Mesenchymal stem cell (in vitro differentiated cells and primary cell): Measurements from ENCODE around the gene CLDND1.

Source experiments
- DNase-seq: peaks from one replicate; pipeline ENCODE4 v3.0.0-alpha.2; 2013
- H2AFZ ChIP-seq: one replicate; pipeline ENCODE4 v1.6.1; 2013; ENCODE audit warnings: low read depth, mild to moderate bottlenecking, control low read depth, inconsistent platforms, low read length, moderate library complexity
- H2AK5ac ChIP-seq: 2 replicates; pipeline ENCODE4 v1.6.1; 2013; ENCODE audit warnings: low read length, moderate library complexity, mild to moderate bottlenecking, inconsistent platforms; ENCODE audit not compliant: severe bottlenecking
- H2BK120ac ChIP-seq: one replicate; pipeline ENCODE4 v1.6.1; 2013; ENCODE audit warnings: low read depth, mild to moderate bottlenecking, inconsistent platforms, low read length, moderate library complexity
- H2BK12ac ChIP-seq, 2 experiments: one replicate each; pipeline ENCODE4 v1.6.1; 2013; ENCODE audit warnings: inconsistent platforms in 2 of 2, low read length in 2 of 2, mild to moderate bottlenecking in 2 of 2, moderate library complexity in 2 of 2, control low read depth in 1 of 2
- H2BK15ac ChIP-seq: one replicate; pipeline ENCODE4 v1.6.1; 2013; ENCODE audit warnings: mild to moderate bottlenecking, low read depth, inconsistent platforms; ENCODE audit not compliant: poor library complexity, severe bottlenecking
- H2BK5ac ChIP-seq: 2 replicates; pipeline ENCODE4 v1.6.1; 2013; ENCODE audit warnings: low read depth, mild to moderate bottlenecking, low read length, control low read depth, inconsistent platforms; ENCODE audit not compliant: poor library complexity, severe bottlenecking
- H3K14ac ChIP-seq, 2 experiments: one replicate each; pipeline ENCODE4 v1.6.1; 2013; ENCODE audit warnings: inconsistent platforms in 2 of 2, low read length in 2 of 2, control low read depth in 1 of 2, mild to moderate bottlenecking in 1 of 2, moderate library complexity in 1 of 2
- H3K18ac ChIP-seq, 2 experiments: one replicate each; pipeline ENCODE4 v1.6.1; 2013; ENCODE audit warnings: inconsistent platforms in 2 of 2, low read length in 2 of 2, control low read depth in 1 of 2, low read depth in 1 of 2, mild to moderate bottlenecking in 1 of 2
- H3K23ac ChIP-seq, 2 experiments: one replicate each; pipeline ENCODE4 v1.6.1; 2013; ENCODE audit warnings: inconsistent platforms in 2 of 2, low read length in 2 of 2, mild to moderate bottlenecking in 2 of 2, moderate library complexity in 2 of 2, control low read depth in 1 of 2
- H3K27ac ChIP-seq: 2 replicates; pipeline ENCODE4 v1.5.1; 2013; ENCODE audit warnings: mild to moderate bottlenecking, moderate library complexity, low read length, control low read depth, inconsistent platforms; ENCODE audit not compliant: poor library complexity, severe bottlenecking
- H3K27me3 ChIP-seq, 2 experiments: 2 replicates each; pipeline versions ENCODE4 v1.6.1 to v1.7.0; 2013; ENCODE audit warnings: low read length in 2 of 2, mild to moderate bottlenecking in 2 of 2, moderate library complexity in 2 of 2, control low read depth in 1 of 2, inconsistent platforms in 1 of 2; ENCODE audit not compliant: control insufficient read depth in 1 of 2, insufficient read depth in 1 of 2
- H3K36me3 ChIP-seq, 2 experiments: 2 replicates each; pipeline versions ENCODE4 v1.6.1 to v1.7.0; 2013; ENCODE audit warnings: low read length in 2 of 2, control low read depth in 1 of 2, inconsistent platforms in 1 of 2, low read depth in 1 of 2, mild to moderate bottlenecking in 1 of 2; ENCODE audit not compliant: insufficient read depth in 2 of 2, control insufficient read depth in 1 of 2
- H3K4ac ChIP-seq, 2 experiments: one replicate each; pipeline ENCODE4 v1.6.1; 2013; ENCODE audit warnings: inconsistent platforms in 2 of 2, low read length in 2 of 2, mild to moderate bottlenecking in 2 of 2, moderate library complexity in 2 of 2, control low read depth in 1 of 2, low read depth in 1 of 2
- H3K4me1 ChIP-seq: 2 replicates; pipeline ENCODE4 v1.6.1; 2013; ENCODE audit warnings: low read depth, low read length, control low read depth; ENCODE audit not compliant: control insufficient read depth, insufficient read depth
- H3K4me2 ChIP-seq: 2 replicates; pipeline ENCODE4 v1.6.1; 2013; ENCODE audit warnings: low read length, mild to moderate bottlenecking, inconsistent platforms; ENCODE audit not compliant: poor library complexity, severe bottlenecking
- H3K4me3 ChIP-seq, 2 experiments: 2 replicates each; pipeline versions ENCODE4 v1.5.1 to v1.7.0; 2013; ENCODE audit warnings: low read length in 2 of 2, mild to moderate bottlenecking in 2 of 2, control low read depth in 1 of 2, low read depth in 1 of 2; ENCODE audit not compliant: insufficient read depth in 1 of 2
- H3K79me1 ChIP-seq: replicated peaks from 2 replicates; pipeline ENCODE4 v1.6.1; 2013; ENCODE audit warnings: mild to moderate bottlenecking, control low read depth, low read length, inconsistent platforms; ENCODE audit not compliant: poor library complexity, severe bottlenecking
- H3K9ac ChIP-seq: 2 replicates; pipeline ENCODE4 v1.7.0; 2013; ENCODE audit warnings: mild to moderate bottlenecking, low read length, moderate library complexity
- H3K9me3 ChIP-seq: 2 replicates; pipeline ENCODE4 v1.7.0; 2013; ENCODE audit warnings: mild to moderate bottlenecking, low read length; ENCODE audit not compliant: control insufficient read depth
- H4K8ac ChIP-seq: one replicate; pipeline ENCODE4 v1.6.1; 2013; ENCODE audit warnings: inconsistent platforms, mild to moderate bottlenecking, low read length, moderate library complexity
- H4K91ac ChIP-seq: one replicate; pipeline ENCODE4 v1.6.1; 2013; ENCODE audit warnings: mild to moderate bottlenecking, low read length, inconsistent platforms
- WGBS: methylation state at CpG from one replicate; pipeline ENCODE4 v1.1.7; 2013; ENCODE audit warnings: mixed read lengths; 5-methylcytosine and 5-hydroxymethylcytosine counted together

Gene CLDND1

DNA sequence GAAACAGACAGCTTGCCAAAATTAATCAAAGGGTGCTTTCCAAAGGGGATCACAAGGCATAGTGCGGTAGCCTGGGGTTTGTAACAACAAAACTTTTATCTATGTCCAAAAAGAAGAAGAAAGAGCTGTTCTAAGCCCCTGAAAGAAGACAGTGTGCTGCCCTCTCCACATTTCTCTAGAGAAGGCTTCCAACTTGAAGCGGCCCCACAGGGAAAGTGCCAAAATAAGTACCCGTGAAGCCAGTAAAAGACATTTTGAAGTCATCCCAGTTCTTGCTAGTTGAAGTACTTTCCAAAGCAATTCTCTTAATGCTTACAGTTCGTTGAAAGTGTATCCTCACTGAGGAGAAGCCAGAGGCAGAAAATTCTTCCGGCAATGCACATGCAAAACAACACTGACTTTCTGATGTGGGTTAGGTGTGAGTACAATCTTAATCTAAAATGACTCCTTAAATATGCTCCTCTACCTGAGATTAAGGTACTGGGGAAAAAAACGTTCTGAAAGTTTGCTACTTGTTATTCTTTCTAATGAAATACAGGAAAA lies 30.4 kb upstream of the CLDND1 start:
- Histone ChIP-seq H2AK5ac (no peak overlapping the region), H3K79me1 (no peaks in the 10 kb centered on the region), H3K23ac (no peak overlapping the region), H3K4ac (no peak overlapping the region), H3K4me1 (no peaks in the 10 kb centered on the region), H3K14ac (no peak overlapping the region), H2AFZ (no peak overlapping the region), H4K91ac (no peak overlapping the region), H3K4me2 (no peak overlapping the region), H2BK120ac (no peak overlapping the region), H3K9me3 (no peaks in the 10 kb centered on the region), H3K27me3 (peaks cover 10 to 32% of the 10 kb centered on the region in 2 experiments), H2BK12ac (no peak overlapping the region), H4K8ac (no peak overlapping the region), H3K18ac (no peak overlapping the region), H3K27ac (no peak overlapping the region), H3K4me3 (no peak overlapping the region), H2BK5ac (no peak overlapping the region), H3K36me3 (no peaks in the 10 kb centered on the region), H2BK15ac (no peak overlapping the region), H3K9ac (no peak overlapping the region)
- WGBS: 84% methylated on average over 4 of the region's 6 CpGs
- no peak for DNase-seq

DNA sequence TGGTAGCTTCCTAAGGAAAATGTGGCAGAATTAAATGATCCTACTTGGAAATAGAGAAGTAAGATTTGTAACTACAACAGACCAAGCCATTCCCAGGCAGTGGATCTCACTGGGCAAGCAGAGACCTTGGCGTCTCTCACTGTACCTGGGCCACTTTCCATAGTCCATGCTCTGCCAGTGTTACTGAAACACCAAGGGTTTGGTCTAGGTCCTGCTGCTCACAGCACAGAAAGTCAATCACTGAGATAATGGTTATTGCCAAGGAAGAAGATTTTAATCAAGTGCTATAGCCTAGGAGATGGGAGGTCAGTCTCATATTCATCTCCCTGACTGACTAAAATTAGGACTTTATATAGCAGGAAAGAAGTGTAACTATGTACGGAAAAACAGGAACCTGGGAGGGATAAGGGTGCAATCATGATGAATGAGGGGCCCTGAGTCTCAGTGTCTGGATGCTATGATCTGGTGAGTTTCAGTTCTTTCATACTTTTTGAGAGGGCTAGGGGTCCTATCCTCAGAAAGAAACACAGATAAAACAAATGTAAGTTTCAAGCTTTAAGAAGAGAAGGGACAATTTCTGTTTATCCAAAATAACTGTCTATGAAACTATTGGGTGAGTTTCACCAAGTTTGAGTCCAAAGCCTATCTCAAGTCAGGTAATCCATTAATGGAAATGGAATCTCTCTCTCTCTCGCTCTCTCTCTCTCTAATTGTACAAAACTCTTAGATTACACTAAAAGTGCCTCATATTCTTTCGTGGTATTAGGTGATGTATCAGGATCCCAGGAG lies 29.7 kb upstream of the CLDND1 start:
- no peaks in the 10 kb centered on the region for H3K79me1 ChIP-seq

DNA sequence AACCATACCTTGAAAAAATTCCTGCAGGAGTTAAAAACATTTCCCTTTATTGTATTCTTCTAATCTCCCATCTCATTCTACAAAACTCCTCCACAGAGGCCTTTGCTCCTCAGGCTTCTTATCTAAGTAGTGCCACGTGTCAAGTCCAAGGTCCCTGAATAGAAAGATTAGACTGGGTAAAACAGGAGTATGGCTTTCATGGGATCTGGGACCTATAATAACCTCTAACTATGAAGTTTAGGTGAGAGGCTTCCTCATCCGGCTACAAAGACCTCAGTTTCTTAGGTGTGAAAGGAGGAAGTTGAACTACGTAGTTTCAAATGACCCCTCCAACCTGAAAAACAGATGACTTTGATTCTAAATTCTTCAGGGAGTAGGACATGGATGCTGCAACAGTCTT lies 29.1 kb upstream of the CLDND1 start:
- H3K36me3 ChIP-seq: no peaks in the 10 kb centered on the region
- H3K9me3 ChIP-seq: no peaks in the 10 kb centered on the region
- H3K4ac ChIP-seq: no peak overlapping the region
- no peaks in the 10 kb centered on the region for H3K79me1 ChIP-seq
- H3K4me2 ChIP-seq: no peak overlapping the region
- no peak overlapping the region for H3K9ac ChIP-seq
- no peak for DNase-seq
- H4K8ac ChIP-seq: no peak overlapping the region
- no peak overlapping the region for H3K27ac ChIP-seq
- no peak overlapping the region for H3K14ac ChIP-seq
- H2AK5ac ChIP-seq: no peak overlapping the region
- H3K4me1 ChIP-seq: no peaks in the 10 kb centered on the region
- H3K23ac ChIP-seq: no peak overlapping the region
- WGBS: 80% methylated on average over 1 of the region's 3 CpGs
- H2BK120ac ChIP-seq: no peak overlapping the region
- no peak overlapping the region for H3K4me3 ChIP-seq
- no peak overlapping the region for H3K18ac ChIP-seq
- no peak overlapping the region for H2AFZ ChIP-seq
- no peak overlapping the region for H2BK15ac ChIP-seq
- peaks cover 10 to 26% of the 10 kb centered on the region in 2 experiments for H3K27me3 ChIP-seq
- H4K91ac ChIP-seq: no peak overlapping the region
- no peak overlapping the region for H2BK5ac ChIP-seq
- no peak overlapping the region for H2BK12ac ChIP-seq

More for the DNA sequence above, 29.7 kb upstream of the CLDND1 start:
- no peak overlapping the region for H2BK15ac ChIP-seq
- H2BK120ac ChIP-seq: no peak overlapping the region
- no peaks in the 10 kb centered on the region for H3K4me1 ChIP-seq
- no peak overlapping the region for H3K4me2 ChIP-seq
- no peak overlapping the region for H2BK12ac ChIP-seq
- no peak overlapping the region for H3K27ac ChIP-seq
- no peak overlapping the region for H2AK5ac ChIP-seq
- H3K18ac ChIP-seq: no peak overlapping the region
- peaks cover 10 to 32% of the 10 kb centered on the region in 2 experiments for H3K27me3 ChIP-seq
- no peak overlapping the region for H4K8ac ChIP-seq
- H3K23ac ChIP-seq: no peak overlapping the region
- no peaks in the 10 kb centered on the region for H3K9me3 ChIP-seq
- 74% methylated on average over 2 of the region's 4 CpGs for WGBS
- H2AFZ ChIP-seq: no peak overlapping the region
- no peak for DNase-seq
- no peaks in the 10 kb centered on the region for H3K36me3 ChIP-seq
- no peak overlapping the region for H3K4me3 ChIP-seq
- no peak overlapping the region for H3K9ac ChIP-seq
- H4K91ac ChIP-seq: no peak overlapping the region
- H3K4ac ChIP-seq: no peak overlapping the region
- H3K14ac ChIP-seq: no peak overlapping the region
- no peak overlapping the region for H2BK5ac ChIP-seq

DNA sequence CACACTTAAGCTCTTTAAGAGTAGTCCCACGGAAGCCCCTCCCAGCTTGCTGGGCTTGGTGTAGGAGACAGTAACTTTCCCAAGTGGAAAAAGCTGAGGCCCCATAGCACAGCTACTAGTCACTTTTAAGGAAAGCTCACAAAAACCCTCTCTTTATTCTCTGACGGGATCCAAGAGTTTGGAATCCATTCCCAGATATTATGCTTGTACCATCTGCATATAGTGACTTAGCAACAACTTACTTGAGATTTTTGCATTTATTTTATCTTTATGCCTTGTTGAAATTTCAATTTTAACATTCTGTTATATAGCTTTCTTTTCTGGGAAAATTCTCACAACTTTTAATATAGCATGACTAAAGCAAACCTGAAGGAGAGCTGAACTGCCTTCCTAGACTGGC lies 28.5 kb upstream of the CLDND1 start:
- no peak overlapping the region for H2BK5ac ChIP-seq
- H2BK12ac ChIP-seq: no peak overlapping the region
- H4K8ac ChIP-seq: no peak overlapping the region
- H3K9ac ChIP-seq: no peak overlapping the region
- no peak overlapping the region for H2AK5ac ChIP-seq
- no peaks in the 10 kb centered on the region for H3K4me1 ChIP-seq
- no peak overlapping the region for H3K14ac ChIP-seq
- H3K27me3 ChIP-seq: peaks cover 9 to 21% of the 10 kb centered on the region in 2 experiments
- no peak overlapping the region for H2BK15ac ChIP-seq
- 89% methylated on average over 2 of the region's 2 CpGs for WGBS
- no peaks in the 10 kb centered on the region for H3K36me3 ChIP-seq
- H4K91ac ChIP-seq: no peak overlapping the region
- H2BK120ac ChIP-seq: no peak overlapping the region
- no peak overlapping the region for H2AFZ ChIP-seq
- H3K27ac ChIP-seq: no peak overlapping the region
- H3K9me3 ChIP-seq: no peaks in the 10 kb centered on the region
- H3K4ac ChIP-seq: no peak overlapping the region
- no peak for DNase-seq
- H3K18ac ChIP-seq: no peak overlapping the region
- no peak overlapping the region for H3K4me3 ChIP-seq
- H3K23ac ChIP-seq: no peak overlapping the region
- H3K79me1 ChIP-seq: no peaks in the 10 kb centered on the region
- H3K4me2 ChIP-seq: no peak overlapping the region
